GM12865 (cell line): ENCODE data around the gene NPFFR1.

ENCODE experiments used
- DNase-seq: peaks from one replicate; pipeline ENCODE4 v3.0.0; 2010; ENCODE audit warnings: low read depth
- H3K4me3 ChIP-seq: 2 replicates; pipeline ENCODE4 v1.5.1; 2011; ENCODE audit warnings: mild to moderate bottlenecking, low read depth, low read length, control low read depth
- TF ChIP-seq, protein P1 (sequence below): IDR thresholded peaks from 2 replicates; pipeline ENCODE4 v1.5.1; 2011; ENCODE audit warnings: low read length, control low read depth, low read depth, inconsistent platforms; ENCODE audit not compliant: insufficient read depth; ENCODE audit errors: missing control alignments

The NPFFR1 gene

GRCh38 chr10:70268376-70268775 is 15.4 kb downstream of the NPFFR1 start:
- DNase-seq = no peak
- TF ChIP-seq, protein P1, sequence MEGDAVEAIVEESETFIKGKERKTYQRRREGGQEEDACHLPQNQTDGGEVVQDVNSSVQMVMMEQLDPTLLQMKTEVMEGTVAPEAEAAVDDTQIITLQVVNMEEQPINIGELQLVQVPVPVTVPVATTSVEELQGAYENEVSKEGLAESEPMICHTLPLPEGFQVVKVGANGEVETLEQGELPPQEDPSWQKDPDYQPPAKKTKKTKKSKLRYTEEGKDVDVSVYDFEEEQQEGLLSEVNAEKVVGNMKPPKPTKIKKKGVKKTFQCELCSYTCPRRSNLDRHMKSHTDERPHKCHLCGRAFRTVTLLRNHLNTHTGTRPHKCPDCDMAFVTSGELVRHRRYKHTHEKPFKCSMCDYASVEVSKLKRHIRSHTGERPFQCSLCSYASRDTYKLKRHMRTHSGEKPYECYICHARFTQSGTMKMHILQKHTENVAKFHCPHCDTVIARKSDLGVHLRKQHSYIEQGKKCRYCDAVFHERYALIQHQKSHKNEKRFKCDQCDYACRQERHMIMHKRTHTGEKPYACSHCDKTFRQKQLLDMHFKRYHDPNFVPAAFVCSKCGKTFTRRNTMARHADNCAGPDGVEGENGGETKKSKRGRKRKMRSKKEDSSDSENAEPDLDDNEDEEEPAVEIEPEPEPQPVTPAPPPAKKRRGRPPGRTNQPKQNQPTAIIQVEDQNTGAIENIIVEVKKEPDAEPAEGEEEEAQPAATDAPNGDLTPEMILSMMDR = no peak
- no peak overlapping the region for H3K4me3 ChIP-seq

GRCh38 chr10:70267161-70267933 is 16.5 kb downstream of the NPFFR1 start:
- TF ChIP-seq, protein P1 = peak; percentile 52
- DNase-seq = peak; percentile 41
- H3K4me3 ChIP-seq = no peak overlapping the region

GRCh38 chr10:70266701-70267100 is 17.1 kb downstream of the NPFFR1 start:
- TF ChIP-seq, protein P1 = no peak
- no peak overlapping the region for H3K4me3 ChIP-seq
- no peak for DNase-seq

DNA sequence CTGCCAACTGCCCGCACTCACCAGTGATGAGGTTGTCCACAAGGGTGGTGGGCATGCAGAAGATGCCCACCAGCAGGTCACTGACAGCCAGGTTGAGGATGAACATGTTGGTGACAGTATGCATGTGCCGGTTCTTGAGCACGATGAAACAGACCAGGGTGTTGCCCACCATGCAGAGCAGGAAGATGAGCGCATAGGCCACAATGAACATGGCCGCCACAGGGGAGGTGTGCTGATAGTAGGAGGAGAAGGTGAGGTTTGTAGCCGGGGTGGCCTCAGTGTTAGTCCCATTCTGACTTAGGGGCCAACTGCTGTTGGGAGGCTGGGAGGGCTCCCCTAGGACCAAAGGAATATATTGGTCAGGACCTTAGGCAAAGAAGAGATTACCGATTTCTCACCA is 17.7 kb downstream of the NPFFR1 start:
- no peak for DNase-seq
- TF ChIP-seq, protein P1 = no peak

GRCh38 chr10:70265032-70265689 is 18.6 kb downstream of the NPFFR1 start:
- DNase-seq = peak; percentile 53
- no peak overlapping the region for H3K4me3 ChIP-seq
- TF ChIP-seq, protein P1 = peak; percentile 16

More for the DNA sequence above, 17.7 kb downstream of the NPFFR1 start:
- H3K4me3 ChIP-seq = no peak overlapping the region

DNA sequence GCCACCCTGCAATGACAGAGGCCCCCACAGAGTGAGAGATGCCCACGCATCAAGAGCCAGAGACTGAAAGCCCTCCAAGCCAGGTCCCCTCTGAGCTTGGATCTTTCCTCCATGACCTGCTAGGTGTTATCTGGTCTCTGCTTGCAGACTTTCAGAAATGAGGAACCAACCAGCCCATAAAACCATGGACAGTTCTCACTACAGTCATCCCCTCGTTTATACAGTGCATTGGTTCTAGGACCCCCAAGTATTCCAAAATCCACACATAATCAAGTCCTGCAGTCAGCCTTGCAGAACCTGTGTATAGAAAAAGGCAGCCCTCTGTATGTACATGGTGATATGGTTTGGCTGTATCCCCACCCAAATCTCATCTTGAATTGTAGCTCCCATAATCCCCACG is 23.1 kb downstream of the NPFFR1 start:
- H3K4me3 ChIP-seq = no peak overlapping the region
- no peak for DNase-seq
- TF ChIP-seq, protein P1 = no peak
